Measurements from ENCODE around the gene CDK5RAP1.

CDK5RAP1 gene

GRCh38 chr20:33333616-33334015 lies 67.7 kb downstream of the CDK5RAP1 start:
- no peak for TF ChIP-seq CTCF (IDR thresholded peaks at IDR 0.05; ENCODE audit: poor library complexity, severe bottlenecking)
- DNase-seq (ENCODE audit: low spot score) (no peak), ATAC-seq (ENCODE audit: low read depth) (no peak)
- Histone ChIP-seq H3K4me1 (ENCODE audit: insufficient read depth, poor library complexity, severe bottlenecking) (no peaks in the 10 kb centered on the region), H3K27me3 (ENCODE audit: insufficient read depth, poor library complexity, severe bottlenecking) (peaks cover 36% of the 10 kb centered on the region), H3K36me3 (ENCODE audit: low read depth) (no peaks in the 10 kb centered on the region), H3K9me3 (ENCODE audit: severe bottlenecking) (no peaks in the 10 kb centered on the region), H3K4me3 (ENCODE audit: severe bottlenecking) (no peak overlapping the region), H3K27ac (ENCODE audit: poor library complexity, severe bottlenecking) (no peak overlapping the region)

GRCh38 chr20:33332905-33333456 lies 68.3 kb downstream of the CDK5RAP1 start:
- no peak overlapping the region for H3K27ac ChIP-seq (ENCODE audit: poor library complexity, severe bottlenecking)
- TF ChIP-seq CTCF (IDR thresholded peaks at IDR 0.05; ENCODE audit: poor library complexity, severe bottlenecking), result no peak
- DNase-seq (ENCODE audit: low spot score) (no peak), ATAC-seq (ENCODE audit: low read depth) (peak; percentile 10; the same call in 2 of the 3 replicates)
- H3K4me1 ChIP-seq (ENCODE audit: insufficient read depth, poor library complexity, severe bottlenecking), result no peaks in the 10 kb centered on the region
- H3K36me3 ChIP-seq (ENCODE audit: low read depth), result no peaks in the 10 kb centered on the region
- H3K27me3 ChIP-seq (ENCODE audit: insufficient read depth, poor library complexity, severe bottlenecking), result peaks cover 39% of the 10 kb centered on the region
- H3K4me3 ChIP-seq (ENCODE audit: severe bottlenecking), result no peak overlapping the region
- no peaks in the 10 kb centered on the region for H3K9me3 ChIP-seq (ENCODE audit: severe bottlenecking)

- no peaks in the 10 kb centered on the region for H3K36me3 ChIP-seq (ENCODE audit: low read depth)
- no peak for TF ChIP-seq CTCF (IDR thresholded peaks at IDR 0.05; ENCODE audit: poor library complexity, severe bottlenecking)
- DNase-seq (ENCODE audit: low spot score) (no peak), ATAC-seq (ENCODE audit: low read depth) (no peak)
- H3K4me3 ChIP-seq (ENCODE audit: severe bottlenecking), result no peak overlapping the region
- peaks cover 35% of the 10 kb centered on the region for H3K27me3 ChIP-seq (ENCODE audit: insufficient read depth, poor library complexity, severe bottlenecking)
- no peaks in the 10 kb centered on the region for H3K4me1 ChIP-seq (ENCODE audit: insufficient read depth, poor library complexity, severe bottlenecking)
- no peak overlapping the region for H3K27ac ChIP-seq (ENCODE audit: poor library complexity, severe bottlenecking)
- H3K9me3 ChIP-seq (ENCODE audit: severe bottlenecking), result no peaks in the 10 kb centered on the region
Observed at GRCh38 chr20:33328157-33329137, 72.9 kb downstream of the CDK5RAP1 start.

- Histone ChIP-seq H3K9me3 (ENCODE audit: severe bottlenecking) (no peaks in the 10 kb centered on the region), H3K4me3 (ENCODE audit: severe bottlenecking) (no peak overlapping the region), H3K36me3 (ENCODE audit: low read depth) (no peaks in the 10 kb centered on the region), H3K27me3 (ENCODE audit: insufficient read depth, poor library complexity, severe bottlenecking) (peaks cover 19% of the 10 kb centered on the region), H3K4me1 (ENCODE audit: insufficient read depth, poor library complexity, severe bottlenecking) (no peaks in the 10 kb centered on the region), H3K27ac (ENCODE audit: poor library complexity, severe bottlenecking) (no peak overlapping the region)
- DNase-seq (ENCODE audit: low spot score), result no peak
- no peak for TF ChIP-seq CTCF (IDR thresholded peaks at IDR 0.05; ENCODE audit: poor library complexity, severe bottlenecking)
- ATAC-seq (ENCODE audit: low read depth), result no peak
Observed at GRCh38 chr20:33325350-33325749, 76.0 kb downstream of the CDK5RAP1 start.
